GM19043 (cell line): Measurements from ENCODE around the gene TP73.

Experiments
- ATAC-seq: cut with Tn5 transposase; IDR thresholded peaks from one replicate; pipeline ENCODE4 v1.9.1; 2021; ENCODE audit warnings: low read depth; ENCODE audit not compliant: unreplicated experiment

The TP73 gene

DNA sequence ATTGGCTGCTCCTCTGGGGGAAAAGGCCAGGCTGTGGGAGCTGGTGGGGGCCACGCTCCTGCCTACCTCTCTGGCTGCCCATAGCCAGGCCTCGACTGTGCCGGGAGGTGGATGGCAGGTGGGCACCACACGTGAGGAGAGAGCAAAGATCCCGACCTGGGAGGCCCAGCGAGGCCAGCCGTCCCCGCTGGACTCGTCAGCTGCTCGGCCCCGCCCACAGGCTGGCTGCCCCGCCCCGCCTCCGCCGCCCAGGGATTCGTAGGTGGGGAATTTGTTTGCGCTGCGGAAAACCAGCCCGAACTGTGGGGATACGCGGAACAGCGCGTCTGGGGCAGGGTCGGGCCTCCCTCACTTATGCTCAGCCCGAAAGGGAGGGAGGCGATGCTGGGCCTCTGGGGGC is 31.7 kb downstream of the TP73 start:
- no peak for ATAC-seq

GRCh38 chr1:3685222-3685621 is 32.9 kb downstream of the TP73 start:
- ATAC-seq, result no peak

- ATAC-seq, result no peak
Observed at GRCh38 chr1:3685906-3686305, 33.6 kb downstream of the TP73 start.

DNA sequence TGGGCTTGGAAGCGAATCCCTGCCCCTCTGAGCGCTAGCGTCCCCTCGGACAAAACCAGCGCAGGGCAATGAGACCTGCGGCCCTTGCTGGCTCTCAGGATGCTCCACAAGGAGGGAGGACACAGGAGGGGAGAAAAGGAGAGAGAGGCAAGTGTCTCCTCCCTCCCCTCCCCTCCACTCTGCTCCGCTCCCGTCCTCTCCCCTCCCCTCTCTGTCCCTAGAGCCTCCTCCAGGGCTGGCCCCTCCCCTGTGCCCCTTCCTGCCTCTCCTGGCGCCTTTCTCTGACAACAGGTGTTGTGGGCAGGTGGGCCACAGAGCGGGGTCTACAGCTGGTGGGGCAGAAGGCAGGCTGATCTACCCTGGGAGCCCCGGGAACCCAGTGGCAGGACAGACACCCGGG is 35.2 kb downstream of the TP73 start:
- ATAC-seq, result no peak

GRCh38 chr1:3688356-3689137 is 36.2 kb downstream of the TP73 start:
- no peak for ATAC-seq

DNA sequence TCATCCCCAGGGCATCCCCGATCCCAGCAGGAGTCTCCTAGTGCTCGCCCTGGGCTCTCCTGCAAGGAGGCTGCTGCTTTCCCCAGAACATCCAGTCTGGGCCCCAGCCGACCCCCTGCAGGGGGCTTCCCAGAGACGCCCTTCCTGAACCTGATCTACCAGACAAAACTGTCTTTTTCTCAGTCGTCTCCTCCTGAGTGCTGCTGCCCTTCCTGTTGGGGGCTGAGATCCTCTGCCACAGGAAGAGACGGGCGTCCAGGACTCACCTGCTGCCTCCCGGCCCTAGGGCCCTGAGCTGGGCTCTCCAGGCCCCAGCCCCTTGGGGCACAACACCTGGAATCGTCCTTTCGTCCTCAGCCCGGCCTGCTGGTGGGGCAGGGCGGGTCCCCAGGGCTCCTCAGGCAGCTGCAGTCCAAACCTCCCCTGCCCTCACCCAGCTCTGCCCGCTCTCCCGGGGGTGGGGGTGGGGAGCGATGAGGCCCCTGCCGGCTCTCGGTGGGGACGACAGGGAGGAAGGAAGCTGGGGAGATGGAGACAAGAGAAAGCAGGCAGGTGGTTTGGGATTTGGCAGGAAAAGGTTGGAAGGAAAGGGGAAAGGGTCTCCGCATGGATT is 36.9 kb downstream of the TP73 start:
- no peak for ATAC-seq

DNA sequence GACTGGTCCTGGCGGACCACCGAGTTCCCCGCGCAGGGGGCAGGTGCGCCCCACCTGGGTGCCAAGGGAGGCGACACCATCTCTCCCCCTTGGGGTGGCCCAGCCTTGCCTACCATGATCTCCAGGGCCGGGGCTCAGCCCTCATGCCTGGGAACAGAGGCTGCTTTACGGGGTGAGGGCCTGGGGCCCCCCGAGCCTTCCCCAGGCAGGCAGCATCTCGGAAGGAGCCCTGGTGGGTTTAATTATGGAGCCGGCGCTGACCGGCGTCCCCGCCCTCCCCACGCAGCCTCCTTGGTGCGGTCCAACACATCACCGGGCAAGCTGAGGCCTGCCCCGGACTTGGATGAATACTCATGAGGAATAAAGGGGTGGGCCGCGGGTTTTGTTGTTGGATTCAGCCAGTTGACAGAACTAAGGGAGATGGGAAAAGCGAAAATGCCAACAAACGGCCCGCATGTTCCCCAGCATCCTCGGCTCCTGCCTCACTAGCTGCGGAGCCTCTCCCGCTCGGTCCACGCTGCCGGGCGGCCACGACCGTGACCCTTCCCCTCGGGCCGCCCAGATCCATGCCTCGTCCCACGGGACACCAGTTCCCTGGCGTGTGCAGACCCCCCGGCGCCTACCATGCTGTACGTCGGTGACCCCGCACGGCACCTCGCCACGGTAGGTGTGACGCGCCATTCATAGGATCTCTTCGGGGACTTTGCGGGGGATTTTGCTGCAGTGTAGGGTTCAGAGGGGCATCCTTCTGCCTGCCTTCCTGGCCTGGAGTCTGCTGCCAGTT is 38.2 kb downstream of the TP73 start:
- ATAC-seq, result no peak

DNA sequence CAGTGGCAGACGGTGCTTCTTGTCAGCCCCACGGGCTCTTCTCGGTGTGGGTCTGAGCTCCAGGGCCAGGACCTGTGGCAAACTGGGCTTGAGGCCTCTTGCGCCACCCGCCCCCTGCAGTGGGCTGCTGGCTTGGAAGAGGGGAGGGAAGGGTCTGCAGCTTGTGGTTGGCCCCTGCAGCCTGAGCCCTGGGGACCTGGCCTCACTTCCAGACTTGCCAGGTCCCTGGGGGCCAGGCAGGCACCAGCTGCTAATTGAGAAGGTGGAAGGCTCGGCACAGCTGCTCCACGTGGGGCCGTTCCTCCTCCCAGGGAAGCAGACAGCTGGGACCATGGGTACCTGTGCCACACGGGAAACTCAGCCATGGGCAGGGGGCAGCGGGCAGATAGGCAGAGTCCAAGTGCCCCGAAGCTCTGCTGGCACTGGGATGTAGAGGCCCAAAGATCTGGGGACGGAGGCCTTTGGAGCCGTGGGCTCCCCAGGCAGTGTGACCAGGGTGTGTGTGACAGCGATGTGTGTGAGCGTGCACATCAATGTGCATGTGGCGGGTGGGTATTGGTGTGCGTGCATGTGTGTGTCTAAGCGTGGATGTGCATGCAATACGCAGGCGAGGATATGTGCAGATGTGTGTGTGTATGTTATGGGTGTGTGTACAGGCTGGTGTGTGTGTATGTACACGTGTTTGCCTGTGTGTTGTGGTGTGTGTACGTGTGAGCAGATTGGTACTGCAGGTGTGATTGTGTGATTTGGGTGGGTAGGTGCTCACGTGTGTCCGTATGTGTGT is 39.3 kb downstream of the TP73 start:
- ATAC-seq, result no peak

DNA sequence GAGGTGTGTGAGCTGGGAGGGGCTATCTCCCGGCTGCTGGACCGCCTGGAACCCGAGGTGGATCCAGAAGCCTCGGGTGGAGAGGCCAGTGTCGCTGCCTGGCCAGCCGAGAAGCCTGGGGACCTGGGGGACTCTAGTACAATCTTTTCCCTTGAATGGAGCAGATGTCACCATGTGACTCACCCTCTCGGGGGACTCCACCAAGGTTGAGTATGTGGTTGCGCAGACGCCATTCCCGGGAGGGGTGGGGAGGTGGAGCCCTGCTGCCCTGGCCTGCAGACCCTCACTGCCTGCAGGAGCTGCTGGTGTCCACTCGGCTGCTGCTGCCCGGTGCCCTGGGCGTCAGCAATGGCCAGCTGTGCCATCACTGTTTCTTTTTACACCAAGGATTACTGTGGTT is 40.3 kb downstream of the TP73 start:
- ATAC-seq, result no peak

- ATAC-seq, result no peak
Observed at GRCh38 chr1:3693321-3693720, 41.0 kb downstream of the TP73 start.

GRCh38 chr1:3695326-3696217 is 43.3 kb downstream of the TP73 start:
- ATAC-seq, result no peak

DNA sequence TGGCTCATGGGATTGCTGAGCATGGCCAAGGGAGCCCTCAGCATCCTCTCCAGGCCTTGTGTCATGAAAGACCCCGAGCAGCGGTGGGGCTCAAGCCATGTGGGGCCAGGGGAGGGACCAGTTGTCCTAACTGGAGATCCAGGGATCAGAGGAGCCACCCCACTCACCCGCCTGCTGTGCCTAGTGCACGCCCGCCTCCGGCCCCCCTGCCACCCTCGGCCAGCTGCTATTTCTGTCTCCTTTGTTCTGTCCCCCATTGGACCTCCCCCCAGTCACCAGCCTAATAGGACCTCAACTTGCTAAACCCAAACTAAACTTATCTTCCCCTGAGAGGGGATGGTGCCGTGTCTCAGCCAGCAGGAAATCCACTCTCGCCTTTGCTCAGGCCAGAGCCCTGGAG is 44.4 kb downstream of the TP73 start:
- ATAC-seq, result no peak

DNA sequence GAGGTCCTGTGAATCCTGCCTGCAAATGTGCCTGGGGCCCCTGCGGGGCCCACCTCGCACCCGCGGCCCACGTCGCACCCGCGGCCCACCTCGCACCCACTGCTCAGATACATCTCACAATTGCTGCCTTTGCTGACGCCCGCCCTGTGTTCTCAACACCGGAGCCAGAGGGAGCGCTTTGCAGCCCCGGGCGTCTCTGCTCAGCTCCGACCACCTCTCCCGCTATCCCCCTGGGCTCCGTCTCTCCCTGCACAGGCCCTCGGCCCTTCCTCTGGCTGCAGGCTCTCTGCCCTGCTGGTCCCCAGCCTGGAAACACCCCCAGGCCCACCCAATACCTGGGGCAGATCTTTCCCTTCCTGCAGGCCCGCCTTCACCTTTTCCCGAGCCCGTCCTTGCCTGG is 44.8 kb downstream of the TP73 start:
- ATAC-seq, result no peak

GRCh38 chr1:3697810-3698209 is 45.5 kb downstream of the TP73 start:
- ATAC-seq, result no peak

GRCh38 chr1:3698660-3699408 is 46.5 kb downstream of the TP73 start:
- ATAC-seq, result no peak

- ATAC-seq, result no peak
Observed at GRCh38 chr1:3699596-3699995, 47.3 kb downstream of the TP73 start.

DNA sequence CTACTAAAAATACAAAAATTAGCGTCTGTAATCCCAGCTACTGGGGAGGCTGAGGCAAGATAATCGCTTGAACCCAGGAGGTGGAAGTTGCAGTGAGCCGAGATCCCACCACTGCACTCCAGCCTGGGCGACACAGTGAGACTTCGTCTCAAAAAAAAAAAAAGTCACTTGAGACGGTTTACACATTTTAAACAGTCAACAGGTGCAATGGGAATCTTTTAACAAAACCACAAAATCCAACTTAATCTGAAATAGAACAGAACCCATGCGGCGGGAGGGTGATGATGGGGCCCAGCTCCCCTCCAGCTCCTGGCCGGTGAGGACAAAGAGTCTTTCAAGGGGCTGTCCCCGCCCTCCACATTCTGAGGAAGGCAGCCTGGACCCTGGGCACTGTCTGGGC is 48.3 kb downstream of the TP73 start:
- no peak for ATAC-seq

DNA sequence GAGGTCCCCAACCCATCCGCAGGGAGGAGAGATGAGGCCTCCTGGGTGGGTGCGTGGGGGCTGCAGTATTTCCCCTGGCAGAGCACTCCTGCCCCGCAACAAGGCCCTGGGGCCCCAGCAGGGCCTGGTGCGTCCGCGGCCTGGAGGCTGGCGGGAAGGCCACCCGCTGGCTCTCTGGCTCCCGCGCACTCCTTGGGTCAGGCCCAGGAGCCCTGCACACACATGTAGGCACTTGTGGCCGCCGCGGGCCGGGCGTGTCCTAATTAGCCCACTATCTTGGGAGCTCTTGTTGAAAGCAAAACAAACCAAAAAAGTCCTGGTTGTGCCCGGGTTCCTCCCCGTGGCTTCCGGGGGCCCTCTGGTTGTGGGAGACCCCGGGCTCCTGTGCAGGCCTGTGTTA is 50.2 kb downstream of the TP73 start:
- ATAC-seq, result no peak
